ENCODE data around the gene MBP.
"Not testable (repeated sequence)": the region's sequence is repeated elsewhere in the genome, so short reads cannot be mapped to it uniquely, and the experiment has no call there.

The MBP gene

GRCh38 chr18:76962851-76963250 is 169.7 kb downstream of the MBP start:
- DNase-seq = no peak

- no peak for DNase-seq
These were observed 172.0 kb downstream of the MBP start for GRCh38 chr18:76960528-76961035.

GRCh38 chr18:76959605-76960004 is 173.0 kb downstream of the MBP start:
- DNase-seq = no peak

GRCh38 chr18:76958692-76959341 is 173.8 kb downstream of the MBP start:
- no peak for DNase-seq

- DNase-seq = no peak
These were observed 174.9 kb downstream of the MBP start for GRCh38 chr18:76957384-76958355.

- DNase-seq = no peak
These were observed 175.9 kb downstream of the MBP start for GRCh38 chr18:76956648-76957047.

GRCh38 chr18:76955524-76956170 is 176.9 kb downstream of the MBP start:
- DNase-seq = no peak

GRCh38 chr18:76953583-76954233 is 178.9 kb downstream of the MBP start:
- DNase-seq = peak; percentile 37

- DNase-seq = no peak
These were observed 179.4 kb downstream of the MBP start for GRCh38 chr18:76953156-76953555.

- no peak for DNase-seq
These were observed 179.8 kb downstream of the MBP start for GRCh38 chr18:76952747-76953146.

- no peak for DNase-seq
These were observed 180.9 kb downstream of the MBP start for GRCh38 chr18:76951456-76952247.

GRCh38 chr18:76948345-76948744 is 184.2 kb downstream of the MBP start:
- DNase-seq = no peak

- not testable (repeated sequence) for DNase-seq
These were observed 188.2 kb downstream of the MBP start for GRCh38 chr18:76944346-76944745.

GRCh38 chr18:76943542-76944339 is 188.8 kb downstream of the MBP start:
- DNase-seq = no peak

GRCh38 chr18:76941284-76941683 is 191.3 kb downstream of the MBP start:
- DNase-seq = no peak

- DNase-seq = no peak
These were observed 194.0 kb downstream of the MBP start for GRCh38 chr18:76938619-76939018.

GRCh38 chr18:76937597-76937996 is 195.0 kb downstream of the MBP start:
- DNase-seq = no peak

- no peak for DNase-seq
These were observed 195.7 kb downstream of the MBP start for GRCh38 chr18:76936877-76937276.

GRCh38 chr18:76935722-76936337 is 196.8 kb downstream of the MBP start:
- no peak for DNase-seq

- DNase-seq = no peak
These were observed 200.4 kb downstream of the MBP start for GRCh38 chr18:76932026-76932819.
